GM12878 (cell line): ENCODE results near the gene CST6. TPM values are rescaled to one million over a fixed set of nuclear protein-coding genes. Genes with fewer than 3 reads are reported as not detected.

ENCODE experiments used
- ATAC-seq: fragments of 200-7000 bp; cut with Tn5 transposase; 3 replicates; pipeline ENCODE4 v1.9.1; 2020; ENCODE audit warnings: mild to moderate bottlenecking, moderate library complexity
- BruUV-seq: library from RNA; stranded (reverse); fragments of 400-500 nt; replicated peaks from 2 replicates; lab custom pipeline; 2021; lab: Mats Ljungman, UMichigan
- CTCF ChIA-PET: fragments of 300-600 bp; sonication (Branson Sonifier 250); formaldehyde crosslinking; extraction: SDS; loops from one replicate; lab custom pipeline; 2021; ENCODE audit warnings: inconsistent platforms; lab: Yijun Ruan, JAX
- POLR2A ChIA-PET: fragments of 350-600 bp; formaldehyde crosslinking; extraction: SDS; loops from one replicate; lab custom pipeline; 2021; ENCODE audit warnings: inconsistent platforms; lab: Charles Lee
- RAD21 ChIA-PET: fragments of 300-600 bp; sonication (Branson Sonifier 250); formaldehyde crosslinking; loops from one replicate; lab custom pipeline; 2023; ENCODE audit warnings: antibody characterized with exemption; ENCODE audit not compliant: unreplicated experiment; lab: Charles Lee
- SMC1A ChIA-PET: fragments of 300-600 bp; sonication (Branson Sonifier 250); formaldehyde crosslinking; loops from one replicate; lab custom pipeline; 2023; ENCODE audit not compliant: unreplicated experiment, uncharacterized antibody; lab: Charles Lee
- DNase-seq: peaks from one replicate; pipeline ENCODE4 v3.0.0-alpha.2; 2011; ENCODE audit warnings: low read depth, low spot score
- FAIRE-seq: peaks from 3 replicates; lab custom pipeline; 2011; peaks lifted over from hg19 to GRCh38; lab: Jason Lieb, UNC
- H2AFZ ChIP-seq: 2 replicates; pipeline ENCODE4 v1.6.0; 2011; ENCODE audit warnings: low read depth, low read length, control low read depth; ENCODE audit not compliant: control insufficient read depth
- H3K27ac ChIP-seq: 2 replicates; pipeline ENCODE4 v1.5.1; 2011; ENCODE audit warnings: control low read depth; ENCODE audit not compliant: control insufficient read depth, insufficient read depth
- H3K27me3 ChIP-seq, 2 experiments: replicated peaks in 1 of 2; 2 replicates each; pipeline versions ENCODE4 v1.6.0 to v1.6.1; 2011; ENCODE audit warnings: low read length in 1 of 2; ENCODE audit not compliant: control insufficient read depth in 2 of 2, insufficient read depth in 2 of 2
- H3K36me3 ChIP-seq, 2 experiments: 2 replicates each; pipeline ENCODE4 v1.5.1; 2011; ENCODE audit warnings: low read length in 1 of 2; ENCODE audit not compliant: control insufficient read depth in 2 of 2, insufficient read depth in 2 of 2
- H3K4me1 ChIP-seq: 2 replicates; pipeline ENCODE4 v1.6.1; 2011; ENCODE audit warnings: mild to moderate bottlenecking, low read length, moderate library complexity, mixed read lengths; ENCODE audit not compliant: control insufficient read depth, insufficient read depth
- H3K4me2 ChIP-seq: 2 replicates; pipeline ENCODE4 v1.6.0; 2011; ENCODE audit warnings: control low read depth; ENCODE audit not compliant: control insufficient read depth, insufficient read depth
- H3K4me3 ChIP-seq: fragments of 200-600 bp; sonication (generic); 2 replicates; pipeline ENCODE4 v1.5.1; 2016
- H3K79me2 ChIP-seq: 2 replicates; pipeline ENCODE4 v1.6.0; 2011; ENCODE audit warnings: low read length; ENCODE audit not compliant: control insufficient read depth, insufficient read depth
- H3K9ac ChIP-seq: 2 replicates; pipeline ENCODE4 v1.8.0; 2011; ENCODE audit warnings: low read length, control low read depth, mixed read lengths; ENCODE audit not compliant: control insufficient read depth, insufficient read depth
- H3K9me3 ChIP-seq: replicated peaks from 3 replicates; pipeline ENCODE4 v1.5.1; 2011; ENCODE audit warnings: mild to moderate bottlenecking, low read length; ENCODE audit not compliant: control insufficient read depth, insufficient read depth
- H4K20me1 ChIP-seq: 2 replicates; pipeline ENCODE4 v1.6.0; 2011; ENCODE audit not compliant: control insufficient read depth, insufficient read depth
- KLF5 ChIP-seq: fragments of 450-650 bp; IDR thresholded peaks from 2 replicates; pipeline ENCODE4 v1.6.1; 2014; ENCODE audit warnings: mild to moderate bottlenecking; ENCODE audit not compliant: partially characterized antibody
- MEF2B ChIP-seq: fragments of 450-650 bp; IDR thresholded peaks from 2 replicates; pipeline ENCODE4 v1.6.1; 2018; ENCODE audit warnings: mild to moderate bottlenecking, moderate library complexity; ENCODE audit not compliant: partially characterized antibody, poor library complexity, severe bottlenecking
- YY1 ChIP-seq: IDR thresholded peaks from 2 replicates; pipeline ENCODE4 v1.6.1; 2011; ENCODE audit warnings: low read depth, mild to moderate bottlenecking, low read length
- WGBS: methylation state at CpG from one replicate; pipeline ENCODE4 v1.1.6; 2016; ENCODE audit warnings: low lambda C conversion rate; ENCODE audit not compliant: insufficient replicate concordance, insufficient coverage; ENCODE audit errors: missing lambda C conversion rate; 5-methylcytosine and 5-hydroxymethylcytosine counted together
- in situ Hi-C: fragments of 300-500 bp; cut with MboI; formaldehyde crosslinking; loops from 9 replicates; pipeline ENCODE4 v1.14.3; 2018; ENCODE audit warnings: mixed read lengths
- intact Hi-C: fragments of 100-400 bp; cut with micrococcal nuclease; formaldehyde crosslinking; loops from one replicate; pipeline ENCODE4 v1.14.2; 2022; ENCODE audit not compliant: unreplicated experiment
- polyA plus RNA-seq, 11 experiments: library from polyadenylated mRNA; depleted of rRNA in 4 of 11; unstranded in 6 of 11; stranded (reverse) in 5 of 11; fragments of >200 nt; fragmentation: Nextera tagmentation in 4 of 11; fragmentation: Illumina TruSeq in 1 of 11; extraction: Ambion mirVana in 4 of 11; extraction: Trizol in 1 of 11; gene quantifications; 1 replicate in 1 of 11; 2 replicates in 10 of 11; pipeline versions ENCODE4 v1.2.1 to v1.2.3, GENCODE V29; 2011 to 2016; ENCODE audit warnings: inconsistent platforms in 2 of 11, missing spikeins in 2 of 11, low read depth in 1 of 11
- total RNA-seq, 4 experiments: library from RNA; depleted of rRNA in 3 of 4; stranded (reverse); fragments of >200 nt in 3 of 4; fragmentation: Illumina TruSeq in 1 of 4; extraction: Trizol in 1 of 4; gene quantifications; 2 replicates each; pipeline versions ENCODE4 v1.2.1 to v1.2.3, GENCODE V29; 2013 to 2021
- TF ChIP-seq, protein P1 (sequence below): IDR thresholded peaks from 2 replicates; pipeline ENCODE4 v1.6.1; 2012; ENCODE audit warnings: improper control_type of control experiment, low read depth, low read length; ENCODE audit not compliant: insufficient replicate concordance

CST6 gene
- total and polyA plus RNA-seq, 10 of the 15 experiments (the other 5 are each of a cell fraction or from before 2014, with no cell fraction given) = not detected

DNA sequence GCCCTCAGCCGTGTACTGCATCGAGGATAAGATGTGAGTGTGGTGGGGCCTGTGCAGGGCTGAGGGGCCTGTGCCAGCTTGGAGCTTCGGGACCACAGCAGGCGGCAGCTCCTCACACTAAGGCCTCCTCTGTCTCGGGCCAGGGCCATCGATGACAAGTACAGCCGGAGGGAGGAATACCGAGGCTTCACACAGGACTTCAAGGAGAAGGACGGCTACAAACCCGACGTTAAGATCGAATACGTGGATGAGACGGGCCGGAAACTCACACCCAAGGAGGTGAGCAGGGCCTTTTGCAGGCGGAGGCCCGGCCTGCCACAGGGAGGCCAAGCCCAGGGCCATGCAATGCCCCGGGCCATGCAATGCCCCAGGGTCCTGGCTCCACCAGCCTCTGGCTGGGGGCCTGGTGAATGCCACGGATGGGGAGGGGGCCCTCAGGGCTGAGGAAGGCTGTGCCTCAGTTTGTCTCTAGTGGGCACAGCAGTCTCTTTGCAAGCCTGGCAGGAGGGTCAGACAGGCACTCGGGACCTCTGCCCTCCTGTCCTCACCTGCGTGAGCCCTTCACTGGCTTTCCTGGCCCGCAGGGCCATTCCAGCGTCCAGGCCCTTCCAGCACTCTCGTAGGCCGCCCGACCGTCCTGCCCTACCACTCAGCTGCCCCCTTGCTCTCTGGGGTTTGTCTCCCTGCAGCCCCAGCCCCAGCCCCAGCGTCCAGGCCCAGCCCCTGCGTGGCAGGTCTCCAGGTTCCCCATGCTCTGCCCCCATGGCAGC, 34.0 kb upstream of the CST6 start:
- no peak for FAIRE-seq
- CTCF ChIA-PET = no interaction called here
- no TSS peak for BruUV-seq

More for the DNA sequence above, 34.0 kb upstream of the CST6 start:
- RAD21 ChIA-PET = no interaction called here
- H4K20me1 ChIP-seq = no peaks in the 10 kb centered on the region
- H3K36me3 ChIP-seq = peaks cover 2 to 20% of the 10 kb centered on the region in 2 experiments; a peak in 3 of 4 replicates
- WGBS = 91% methylated on average over 22 of the region's 29 CpGs
- POLR2A ChIA-PET = no interaction called here
- ATAC-seq (no peak), DNase-seq (no peak)
- H3K4me2 ChIP-seq = no peak overlapping the region
- in situ Hi-C loops (no loop called here), intact Hi-C loops (no loop called here)
- no peaks in the 10 kb centered on the region for H3K9me3 ChIP-seq
- H3K4me3 ChIP-seq = no peak overlapping the region
- H3K4me1 ChIP-seq = no peaks in the 10 kb centered on the region
- SMC1A ChIA-PET = no interaction called here
- no peak overlapping the region for H3K9ac ChIP-seq
- H2AFZ ChIP-seq = no peak overlapping the region
- H3K27ac ChIP-seq = no peak overlapping the region
- TF ChIP-seq MEF2B (no peak), YY1 (no peak), KLF5 (no peak)
- TF ChIP-seq, protein P1, sequence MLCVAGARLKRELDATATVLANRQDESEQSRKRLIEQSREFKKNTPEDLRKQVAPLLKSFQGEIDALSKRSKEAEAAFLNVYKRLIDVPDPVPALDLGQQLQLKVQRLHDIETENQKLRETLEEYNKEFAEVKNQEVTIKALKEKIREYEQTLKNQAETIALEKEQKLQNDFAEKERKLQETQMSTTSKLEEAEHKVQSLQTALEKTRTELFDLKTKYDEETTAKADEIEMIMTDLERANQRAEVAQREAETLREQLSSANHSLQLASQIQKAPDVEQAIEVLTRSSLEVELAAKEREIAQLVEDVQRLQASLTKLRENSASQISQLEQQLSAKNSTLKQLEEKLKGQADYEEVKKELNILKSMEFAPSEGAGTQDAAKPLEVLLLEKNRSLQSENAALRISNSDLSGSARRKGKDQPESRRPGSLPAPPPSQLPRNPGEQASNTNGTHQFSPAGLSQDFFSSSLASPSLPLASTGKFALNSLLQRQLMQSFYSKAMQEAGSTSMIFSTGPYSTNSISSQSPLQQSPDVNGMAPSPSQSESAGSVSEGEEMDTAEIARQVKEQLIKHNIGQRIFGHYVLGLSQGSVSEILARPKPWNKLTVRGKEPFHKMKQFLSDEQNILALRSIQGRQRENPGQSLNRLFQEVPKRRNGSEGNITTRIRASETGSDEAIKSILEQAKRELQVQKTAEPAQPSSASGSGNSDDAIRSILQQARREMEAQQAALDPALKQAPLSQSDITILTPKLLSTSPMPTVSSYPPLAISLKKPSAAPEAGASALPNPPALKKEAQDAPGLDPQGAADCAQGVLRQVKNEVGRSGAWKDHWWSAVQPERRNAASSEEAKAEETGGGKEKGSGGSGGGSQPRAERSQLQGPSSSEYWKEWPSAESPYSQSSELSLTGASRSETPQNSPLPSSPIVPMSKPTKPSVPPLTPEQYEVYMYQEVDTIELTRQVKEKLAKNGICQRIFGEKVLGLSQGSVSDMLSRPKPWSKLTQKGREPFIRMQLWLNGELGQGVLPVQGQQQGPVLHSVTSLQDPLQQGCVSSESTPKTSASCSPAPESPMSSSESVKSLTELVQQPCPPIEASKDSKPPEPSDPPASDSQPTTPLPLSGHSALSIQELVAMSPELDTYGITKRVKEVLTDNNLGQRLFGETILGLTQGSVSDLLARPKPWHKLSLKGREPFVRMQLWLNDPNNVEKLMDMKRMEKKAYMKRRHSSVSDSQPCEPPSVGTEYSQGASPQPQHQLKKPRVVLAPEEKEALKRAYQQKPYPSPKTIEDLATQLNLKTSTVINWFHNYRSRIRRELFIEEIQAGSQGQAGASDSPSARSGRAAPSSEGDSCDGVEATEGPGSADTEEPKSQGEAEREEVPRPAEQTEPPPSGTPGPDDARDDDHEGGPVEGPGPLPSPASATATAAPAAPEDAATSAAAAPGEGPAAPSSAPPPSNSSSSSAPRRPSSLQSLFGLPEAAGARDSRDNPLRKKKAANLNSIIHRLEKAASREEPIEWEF = no peak
- H3K79me2 ChIP-seq = no peaks in the 10 kb centered on the region
- no peaks in the 10 kb centered on the region for H3K27me3 ChIP-seq
